Heart left ventricle (tissue), 13 donors: ENCODE data around the gene CNKSR3.

Experiments
- POLR2A ChIP-seq, 2 donors: fragments of 450-650 bp; IDR thresholded peaks; one replicate each; pipeline ENCODE4 v1.6.1; 2017; ENCODE audit warnings: antibody characterized with exemption in 2 of 2, mild to moderate bottlenecking in 2 of 2, moderate library complexity in 2 of 2
- TF ChIP-seq, protein P1 (sequence below), 12 donors: fragments of 200-600 bp; sonication (generic) in 4 of 12; IDR thresholded peaks; one replicate each; pipeline versions ENCODE4 v1.5.0 to v1.8.0; 2018 to 2022; ENCODE audit warnings: antibody characterized with exemption in 12 of 12, mild to moderate bottlenecking in 5 of 12
- donor health status: ischemic (EF 13 %, LVEDD 7.1; RV severe dilation, severe dysfunction).
- donor health status: DM: no; HTN: yes; CAD: no.
- donor health status: DM: no; HTN: no; CAD: no.
- donor health status: ischemic (EF 25% LVEDD 6.9; RV normal size, moderate dysfunction).
- donor health status: ischemic (EF 25% LVEDD 5.7; RV mildly dilated, moderate dysfunction).
- donor health status: ischemic (EF 35%, LVEDD 5.7; RV mildly dilated, moderate dysfunction).
- donor health status: nonischemic (EF 11% LVEDD 7.7; RV severe dilation, severe dysfunction).
- donor health status: DM: yes; HTN: yes; CAD: no.
- donor health status: PGD.
- donor health status: ischemic (EF 29% LVEDD 5.4; RV normal size, mild dysfunction).
- donor health status: nonischemic (EF 23%, LVEDD 6.1; RV moderate dilation, normal function).

DNA sequence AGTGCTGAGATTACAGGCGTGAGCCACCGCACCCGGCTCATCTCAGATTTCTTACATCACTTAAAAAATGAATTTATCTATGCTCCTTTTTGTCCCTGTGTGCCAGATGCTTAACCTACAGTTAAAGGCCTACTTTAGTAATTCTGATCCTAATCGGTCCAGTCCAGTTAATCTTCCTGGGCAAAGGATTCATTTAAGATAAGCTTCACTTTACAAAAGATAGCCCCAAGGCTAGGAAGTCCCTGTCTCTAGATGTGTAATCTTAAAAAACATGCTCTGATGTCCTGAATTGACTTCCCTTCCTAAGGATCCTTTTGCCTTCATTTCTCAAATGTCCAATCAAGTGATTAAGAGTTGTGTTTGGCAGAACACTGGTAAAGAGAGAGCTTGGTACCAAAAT lies 85.5 kb downstream of the CNKSR3 start:
- no peak for TF ChIP-seq POLR2A (IDR thresholded peaks at IDR 0.05)
- TF ChIP-seq, protein P1, sequence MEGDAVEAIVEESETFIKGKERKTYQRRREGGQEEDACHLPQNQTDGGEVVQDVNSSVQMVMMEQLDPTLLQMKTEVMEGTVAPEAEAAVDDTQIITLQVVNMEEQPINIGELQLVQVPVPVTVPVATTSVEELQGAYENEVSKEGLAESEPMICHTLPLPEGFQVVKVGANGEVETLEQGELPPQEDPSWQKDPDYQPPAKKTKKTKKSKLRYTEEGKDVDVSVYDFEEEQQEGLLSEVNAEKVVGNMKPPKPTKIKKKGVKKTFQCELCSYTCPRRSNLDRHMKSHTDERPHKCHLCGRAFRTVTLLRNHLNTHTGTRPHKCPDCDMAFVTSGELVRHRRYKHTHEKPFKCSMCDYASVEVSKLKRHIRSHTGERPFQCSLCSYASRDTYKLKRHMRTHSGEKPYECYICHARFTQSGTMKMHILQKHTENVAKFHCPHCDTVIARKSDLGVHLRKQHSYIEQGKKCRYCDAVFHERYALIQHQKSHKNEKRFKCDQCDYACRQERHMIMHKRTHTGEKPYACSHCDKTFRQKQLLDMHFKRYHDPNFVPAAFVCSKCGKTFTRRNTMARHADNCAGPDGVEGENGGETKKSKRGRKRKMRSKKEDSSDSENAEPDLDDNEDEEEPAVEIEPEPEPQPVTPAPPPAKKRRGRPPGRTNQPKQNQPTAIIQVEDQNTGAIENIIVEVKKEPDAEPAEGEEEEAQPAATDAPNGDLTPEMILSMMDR (IDR thresholded peaks at IDR 0.05): no peak
